HG03066 (cell line): Measurements from ENCODE around the gene PIM2.

Experiments used
- ATAC-seq: cut with Tn5 transposase; IDR thresholded peaks from one replicate; pipeline ENCODE4 v1.9.1; 2021; ENCODE audit warnings: low read depth; ENCODE audit not compliant: unreplicated experiment

Gene PIM2

GRCh38 chrX:48936429-48937053 is 17.7 kb upstream of the PIM2 start:
- no peak for ATAC-seq

GRCh38 chrX:48935301-48935670 is 16.5 kb upstream of the PIM2 start:
- ATAC-seq: no peak

GRCh38 chrX:48934581-48935300 is 15.9 kb upstream of the PIM2 start:
- no peak for ATAC-seq

GRCh38 chrX:48933757-48934156 is 14.9 kb upstream of the PIM2 start:
- ATAC-seq: no peak

DNA sequence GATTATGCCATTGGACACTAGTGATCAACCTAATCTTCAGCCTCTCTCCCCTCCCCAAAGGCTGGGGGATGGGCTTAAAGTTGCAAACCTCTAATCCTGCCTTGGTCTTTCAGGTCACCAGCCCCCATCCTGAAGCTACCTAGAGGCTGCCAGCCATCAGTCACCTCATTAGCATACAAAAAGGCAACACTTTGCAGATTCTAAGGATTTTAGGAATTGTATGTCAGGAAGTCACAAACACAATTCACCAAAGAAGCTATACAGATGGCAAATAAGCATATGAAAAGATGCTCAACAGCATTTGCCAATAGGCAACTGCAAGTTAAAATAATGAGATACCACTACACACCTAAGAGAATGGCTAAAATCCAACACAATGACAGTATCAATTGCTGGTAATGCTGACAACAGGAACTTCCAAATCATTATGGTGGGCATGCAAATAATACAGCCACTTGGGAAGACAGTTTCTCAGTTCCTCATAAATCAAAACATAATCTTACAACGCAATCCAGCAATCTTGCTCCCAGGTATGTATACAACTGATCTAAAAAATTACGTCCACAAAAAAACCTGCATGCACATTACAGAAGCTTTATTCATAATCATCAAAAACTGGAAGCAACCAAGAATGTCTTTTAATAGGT is 9.0 kb upstream of the PIM2 start:
- ATAC-seq: no peak

GRCh38 chrX:48927123-48927522 is 8.3 kb upstream of the PIM2 start:
- no peak for ATAC-seq

DNA sequence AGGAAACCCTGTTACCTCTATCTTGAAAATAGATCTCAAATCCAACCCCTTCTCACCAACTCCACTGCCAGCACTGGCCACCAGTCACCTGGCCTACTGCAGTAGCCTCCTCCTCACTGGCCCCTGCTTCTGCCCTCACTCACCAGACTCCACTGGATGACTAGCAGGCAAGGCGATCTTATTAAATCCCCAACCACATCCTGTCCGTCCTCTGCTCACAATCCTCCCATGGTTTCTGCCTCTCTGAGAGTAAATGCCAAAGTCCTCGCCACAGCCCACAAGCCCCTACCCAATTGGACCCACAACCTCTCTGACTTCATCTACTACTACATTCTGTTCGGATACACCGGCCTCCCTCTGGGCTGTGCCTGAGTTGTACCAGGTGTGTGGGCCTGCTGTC is 5.4 kb upstream of the PIM2 start:
- no peak for ATAC-seq

DNA sequence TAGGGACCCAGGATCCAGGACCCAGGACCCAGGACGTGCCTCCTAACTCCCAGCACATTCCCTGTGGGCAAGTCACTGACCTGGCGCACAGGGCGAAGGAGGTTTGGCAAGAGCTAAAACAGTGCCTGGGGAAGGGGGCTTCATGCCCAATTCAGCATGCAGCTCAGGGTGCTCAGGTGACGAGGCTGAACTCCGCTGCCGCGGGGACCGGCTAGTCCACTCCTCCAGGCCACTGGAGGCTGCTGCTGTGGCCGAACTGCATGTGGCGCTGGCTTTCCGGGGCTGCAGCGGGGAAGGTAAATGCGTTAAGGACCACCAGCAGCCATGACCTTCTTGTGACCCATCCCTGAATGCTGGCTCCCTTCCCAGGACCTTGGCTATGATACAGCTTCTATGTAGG is 4.9 kb upstream of the PIM2 start:
- ATAC-seq: no peak

- ATAC-seq: no peak
Observed at GRCh38 chrX:48920718-48921104, 1.9 kb upstream of the PIM2 start.

DNA sequence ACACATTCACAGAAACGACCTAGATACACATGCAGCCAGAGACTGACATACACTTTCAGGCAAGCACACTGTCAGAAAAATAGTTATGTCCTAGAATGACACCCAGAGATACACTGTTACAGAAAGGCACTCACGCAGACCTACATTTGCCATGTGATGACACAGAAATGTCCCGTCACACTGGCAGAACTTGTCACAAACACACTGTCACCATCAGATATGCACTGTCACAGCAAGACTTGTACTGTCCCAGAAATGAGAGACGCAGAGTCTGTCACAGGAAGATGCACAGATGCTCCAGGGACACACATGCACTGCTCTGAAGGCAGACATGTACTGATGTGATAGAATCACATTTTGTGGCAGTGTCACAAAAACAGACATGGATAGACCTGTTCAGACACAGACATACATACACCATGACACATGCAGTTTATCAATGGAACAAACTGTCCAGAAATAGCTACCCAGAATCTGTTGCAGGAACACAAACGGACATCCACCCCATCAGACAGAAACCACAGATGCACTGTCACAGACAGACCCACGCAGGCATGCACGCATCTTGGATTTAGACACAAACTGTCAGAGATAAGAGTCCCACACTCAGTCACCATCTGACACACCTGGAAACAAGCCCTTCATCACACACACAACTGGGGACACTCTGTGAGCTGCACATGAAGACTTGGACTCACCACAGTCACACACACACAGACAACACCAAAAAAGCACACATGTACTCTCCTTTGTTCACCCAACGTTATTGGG is 1.3 kb upstream of the PIM2 start:
- no peak for ATAC-seq

DNA sequence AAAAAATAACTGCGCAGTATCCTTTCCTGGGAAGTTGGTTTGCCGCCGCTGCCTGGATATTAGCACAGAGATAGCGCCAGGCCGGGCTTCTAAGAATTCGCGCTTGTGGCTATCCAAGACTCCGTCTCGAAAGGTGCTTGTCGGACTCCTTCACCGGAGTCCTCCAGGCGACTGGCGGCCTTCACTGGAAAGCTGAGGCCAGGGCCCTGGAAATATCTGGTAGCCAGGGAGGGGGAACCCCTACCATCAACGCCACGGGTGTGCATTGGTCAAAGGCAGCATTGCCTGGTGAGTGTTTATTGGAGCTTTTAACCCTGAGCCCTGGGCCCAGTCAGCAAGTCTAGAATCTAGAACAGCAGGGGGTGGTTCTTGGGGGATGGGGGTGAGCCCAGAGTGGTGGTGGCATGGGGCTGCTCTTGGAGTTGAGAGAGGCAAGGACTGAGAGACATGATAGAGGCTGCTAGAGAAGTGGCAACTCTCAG is 577 bp upstream of the PIM2 start:
- ATAC-seq: no peak

DNA sequence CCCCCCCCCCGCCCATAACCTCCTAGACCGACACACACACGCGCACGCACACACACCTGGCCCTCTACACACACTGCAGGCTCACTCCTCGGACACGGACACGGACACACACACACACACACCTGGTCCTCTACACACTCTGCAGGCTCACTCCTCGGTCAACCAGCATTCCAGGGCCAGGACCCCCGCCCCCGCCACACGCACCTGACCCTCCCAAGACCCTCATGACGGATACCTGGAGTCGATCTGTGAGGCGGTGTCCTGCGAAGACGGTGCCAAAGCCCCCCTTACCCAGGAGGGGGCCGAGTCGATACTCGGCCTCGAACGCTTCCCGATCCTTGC is 552 bp downstream of the PIM2 start:
- ATAC-seq: no peak

DNA sequence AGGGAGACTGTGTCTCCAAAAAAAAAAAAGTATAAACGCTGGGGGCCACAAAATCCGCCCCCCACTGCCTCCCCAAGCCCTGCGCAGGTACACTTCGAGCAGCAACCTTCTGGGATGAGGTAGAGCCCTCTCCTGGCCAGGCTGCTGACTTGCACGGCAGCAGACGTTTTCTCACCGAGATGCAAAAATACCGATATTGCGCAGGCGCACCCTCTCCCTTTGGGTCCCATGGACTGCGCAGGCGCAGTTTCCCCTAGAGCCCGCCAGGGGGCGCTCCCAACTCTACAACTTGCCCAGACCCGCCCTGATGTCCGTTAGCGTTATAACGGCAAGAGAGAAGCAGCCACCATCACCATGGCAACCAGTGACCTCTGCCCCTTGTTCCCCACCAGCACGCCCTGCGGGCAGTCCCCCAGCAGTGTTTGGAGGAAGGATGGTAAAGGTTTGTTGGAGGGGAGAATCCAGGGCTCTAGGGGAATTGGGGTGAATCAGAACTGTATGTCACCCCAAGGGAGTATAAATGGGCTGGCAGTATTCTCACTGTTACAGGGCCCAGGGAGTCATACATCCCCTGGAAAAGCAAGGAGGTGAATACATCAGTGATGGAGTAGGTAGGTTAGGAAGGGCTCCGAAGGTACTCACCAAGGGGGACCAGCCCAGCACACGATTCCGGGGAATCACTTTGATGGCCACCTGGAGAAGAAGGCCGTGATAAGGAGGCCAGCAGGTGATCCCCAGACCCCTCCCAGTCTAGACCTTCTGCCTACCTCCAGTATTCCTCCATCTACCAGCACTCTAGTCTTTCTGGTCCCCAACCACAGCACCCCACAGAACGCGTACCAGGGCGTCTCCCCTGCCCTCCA is 1.5 kb downstream of the PIM2 start:
- ATAC-seq: no peak

GRCh38 chrX:48914593-48915493 is 4.0 kb downstream of the PIM2 start:
- ATAC-seq: no peak

GRCh38 chrX:48913605-48914366 is 5.0 kb downstream of the PIM2 start:
- ATAC-seq: no peak

- ATAC-seq: peak; percentile 71
Observed at GRCh38 chrX:48911412-48912182, 7.2 kb downstream of the PIM2 start, which contains the start of gene SLC35A2. Gene SLC35A2 (minus strand): TSS chrX:48911646. CDS start chrX:48911636, 10 bp downstream.

GRCh38 chrX:48910926-48911411 is 7.9 kb downstream of the PIM2 start:
- ATAC-seq: peak; percentile 2
